Stomach (tissue), 4 donors: ENCODE data around the gene PDIA4.

Experiments
- EP300 ChIP-seq: sonication (generic); formaldehyde crosslinking; IDR thresholded peaks from one replicate; pipeline ENCODE4 v1.6.1; 2017; ENCODE audit warnings: antibody characterized with exemption
- POLR2A ChIP-seq, 4 donors: fragments of 450-650 bp; IDR thresholded peaks; one replicate each; pipeline ENCODE4 v1.6.1; 2016; ENCODE audit warnings: antibody characterized with exemption in 4 of 4, control low read depth in 2 of 4, mild to moderate bottlenecking in 1 of 4, moderate library complexity in 1 of 4
- POLR2AphosphoS5 ChIP-seq, 3 donors: sonication (generic); formaldehyde crosslinking; IDR thresholded peaks; one replicate each; pipeline ENCODE4 v1.6.1; 2016; ENCODE audit warnings: antibody characterized with exemption in 3 of 3
- TF ChIP-seq, protein P1 (sequence below), 7 experiments: fragments of 450-650 bp in 4 of 7; fragments of 200-600 bp in 3 of 7; sonication (generic) in 3 of 7; IDR thresholded peaks; one replicate each; pipeline ENCODE4 v1.5.1; 2016 to 2019; ENCODE audit warnings: antibody characterized with exemption in 7 of 7, control low read depth in 2 of 7, mild to moderate bottlenecking in 1 of 7

GRCh38 chr7:149009527-149009926 lies 18.8 kb downstream of the PDIA4 start:
- TF ChIP-seq EP300, result no peak
- TF ChIP-seq, protein P1, sequence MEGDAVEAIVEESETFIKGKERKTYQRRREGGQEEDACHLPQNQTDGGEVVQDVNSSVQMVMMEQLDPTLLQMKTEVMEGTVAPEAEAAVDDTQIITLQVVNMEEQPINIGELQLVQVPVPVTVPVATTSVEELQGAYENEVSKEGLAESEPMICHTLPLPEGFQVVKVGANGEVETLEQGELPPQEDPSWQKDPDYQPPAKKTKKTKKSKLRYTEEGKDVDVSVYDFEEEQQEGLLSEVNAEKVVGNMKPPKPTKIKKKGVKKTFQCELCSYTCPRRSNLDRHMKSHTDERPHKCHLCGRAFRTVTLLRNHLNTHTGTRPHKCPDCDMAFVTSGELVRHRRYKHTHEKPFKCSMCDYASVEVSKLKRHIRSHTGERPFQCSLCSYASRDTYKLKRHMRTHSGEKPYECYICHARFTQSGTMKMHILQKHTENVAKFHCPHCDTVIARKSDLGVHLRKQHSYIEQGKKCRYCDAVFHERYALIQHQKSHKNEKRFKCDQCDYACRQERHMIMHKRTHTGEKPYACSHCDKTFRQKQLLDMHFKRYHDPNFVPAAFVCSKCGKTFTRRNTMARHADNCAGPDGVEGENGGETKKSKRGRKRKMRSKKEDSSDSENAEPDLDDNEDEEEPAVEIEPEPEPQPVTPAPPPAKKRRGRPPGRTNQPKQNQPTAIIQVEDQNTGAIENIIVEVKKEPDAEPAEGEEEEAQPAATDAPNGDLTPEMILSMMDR (IDR thresholded peaks at IDR 0.05), result no peak
- no peak for TF ChIP-seq POLR2A (IDR thresholded peaks at IDR 0.05)
- TF ChIP-seq POLR2AphosphoS5 (IDR thresholded peaks at IDR 0.05), result no peak
